GM23338 (cell line): ENCODE data around the gene TMEM154. TPM values are rescaled to one million over a fixed set of nuclear protein-coding genes. Genes with fewer than 3 reads are reported as not detected.

ENCODE experiments used
- ATAC-seq: fragments of 200-7000 bp; cut with Tn5 transposase; 3 replicates; pipeline ENCODE4 v1.9.1; 2020
- DNase-seq: peaks from one replicate; pipeline ENCODE4 v3.0.0-alpha.2; 2015; ENCODE audit warnings: low spot score
- H2AFZ ChIP-seq: fragments of 200-600 bp; sonication (generic); 2 replicates; pipeline ENCODE4 v1.8.0; 2016; ENCODE audit warnings: antibody characterized with exemption, mild to moderate bottlenecking, moderate library complexity
- H3F3A ChIP-seq: fragments of 200-600 bp; sonication (generic); replicated peaks from 2 replicates; pipeline ENCODE4 v1.8.0; 2017; ENCODE audit warnings: antibody characterized with exemption, mixed run types, low read depth
- H3K27ac ChIP-seq: fragments of 200-600 bp; sonication (generic); 2 replicates; pipeline ENCODE4 v1.6.1; 2016; ENCODE audit warnings: low read depth
- H3K27me3 ChIP-seq: fragments of 200-600 bp; sonication (generic); 2 replicates; pipeline ENCODE4 v1.8.0; 2016; ENCODE audit warnings: mild to moderate bottlenecking, mixed run types, moderate library complexity; ENCODE audit not compliant: insufficient read depth
- H3K36me3 ChIP-seq: fragments of 200-600 bp; sonication (generic); 2 replicates; pipeline ENCODE4 v1.8.0; 2016; ENCODE audit warnings: mild to moderate bottlenecking; ENCODE audit not compliant: insufficient read depth
- H3K4me1 ChIP-seq: fragments of 200-600 bp; sonication (generic); 2 replicates; pipeline ENCODE4 v1.8.0; 2016; ENCODE audit warnings: mild to moderate bottlenecking, moderate library complexity; ENCODE audit not compliant: insufficient read depth
- H3K4me2 ChIP-seq: fragments of 200-600 bp; sonication (generic); 2 replicates; pipeline ENCODE4 v1.7.1; 2017; ENCODE audit warnings: mixed run types
- H3K4me3 ChIP-seq: fragments of 200-600 bp; sonication (generic); 2 replicates; pipeline ENCODE4 v1.6.1; 2016; ENCODE audit warnings: mixed run types
- H3K79me2 ChIP-seq: fragments of 200-600 bp; sonication (generic); replicated peaks from 2 replicates; pipeline ENCODE4 v1.8.0; 2017; ENCODE audit warnings: mild to moderate bottlenecking; ENCODE audit not compliant: insufficient read depth
- H3K9me2 ChIP-seq: fragments of 200-600 bp; sonication (generic); 2 replicates; pipeline ENCODE4 v1.8.0; 2017; ENCODE audit not compliant: insufficient read depth
- H4K20me1 ChIP-seq: fragments of 200-600 bp; sonication (generic); replicated peaks from 2 replicates; pipeline ENCODE4 v1.8.0; 2017; ENCODE audit warnings: mild to moderate bottlenecking; ENCODE audit not compliant: insufficient read depth
- H3K27ac Mint-ChIP-seq: 2 replicates; pipeline ENCODE4 v1.8.0; 2020; ENCODE audit warnings: inconsistent platforms, mild to moderate bottlenecking, moderate library complexity, mixed read lengths
- H3K27me3 Mint-ChIP-seq: 3 replicates; pipeline ENCODE4 v1.8.0; 2022; ENCODE audit warnings: low read depth, mild to moderate bottlenecking, moderate library complexity, mixed read lengths, inconsistent platforms; ENCODE audit not compliant: insufficient read depth, poor library complexity
- H3K36me3 Mint-ChIP-seq: 3 replicates; pipeline ENCODE4 v1.8.0; 2021; ENCODE audit warnings: low read depth, mild to moderate bottlenecking, inconsistent platforms, moderate library complexity, mixed read lengths
- H3K4me1 Mint-ChIP-seq: 3 replicates; pipeline ENCODE4 v1.8.0; 2020; ENCODE audit warnings: mild to moderate bottlenecking, inconsistent platforms, mixed read lengths
- H3K4me3 Mint-ChIP-seq: 3 replicates; pipeline ENCODE4 v1.8.0; 2021; ENCODE audit warnings: moderate library complexity, mild to moderate bottlenecking, inconsistent platforms, mixed read lengths
- H3K9me3 Mint-ChIP-seq: 3 replicates; pipeline ENCODE4 v1.8.0; 2020; ENCODE audit warnings: moderate library complexity, mild to moderate bottlenecking, inconsistent platforms, mixed read lengths
- CREB1 ChIP-seq: fragments of 250-450 bp; sonication (Bioruptor Pico); IDR thresholded peaks from 2 replicates; pipeline ENCODE4 v1.5.0; 2020; ENCODE audit warnings: low read depth, mild to moderate bottlenecking, moderate library complexity
- CTCF ChIP-seq, 2 experiments: fragments of 200-600 bp in 1 of 2; sonication (generic) in 1 of 2; conservative IDR thresholded peaks; 2 replicates each; pipeline versions ENCODE4 v1.5.1 to v1.6.1; 2016 to 2017; ENCODE audit warnings: antibody characterized with exemption in 2 of 2, low read depth in 2 of 2, mild to moderate bottlenecking in 2 of 2, moderate library complexity in 1 of 2
- ETS1 ChIP-seq: IDR thresholded peaks from 2 replicates; pipeline ENCODE4 v1.6.1; 2016; ENCODE audit warnings: antibody characterized with exemption
- EZH2 ChIP-seq: fragments of 200-600 bp; sonication (generic); IDR thresholded peaks from one replicate; pipeline ENCODE4 v1.8.0; 2017; ENCODE audit warnings: antibody characterized with exemption, mild to moderate bottlenecking, low read depth; ENCODE audit not compliant: unreplicated experiment
- EZH2phosphoT487 ChIP-seq: fragments of 200-600 bp; sonication (generic); IDR thresholded peaks from one replicate; pipeline ENCODE4 v1.8.1; 2018; ENCODE audit warnings: antibody characterized with exemption; ENCODE audit not compliant: unreplicated experiment
- JUNB ChIP-seq: IDR thresholded peaks from one replicate; pipeline ENCODE4 v1.6.1; 2016; ENCODE audit warnings: antibody characterized with exemption; ENCODE audit not compliant: unreplicated experiment
- NANOG ChIP-seq: IDR thresholded peaks from 2 replicates; pipeline ENCODE4 v1.6.1; 2016; ENCODE audit warnings: antibody characterized with exemption, borderline replicate concordance
- POLR2AphosphoS5 ChIP-seq: IDR thresholded peaks from 2 replicates; pipeline ENCODE4 v1.6.1; 2016; ENCODE audit warnings: antibody characterized with exemption, low read depth
- STAT1 ChIP-seq: IDR thresholded peaks from one replicate; pipeline ENCODE4 v1.6.1; 2016; ENCODE audit warnings: antibody characterized with exemption; ENCODE audit not compliant: unreplicated experiment
- ZNF114 ChIP-seq: fragments of 250-450 bp; sonication (Bioruptor Pico); IDR thresholded peaks from 2 replicates; pipeline ENCODE4 v1.5.0; 2020; ENCODE audit warnings: mild to moderate bottlenecking, moderate library complexity
- ZNF331 ChIP-seq: fragments of 250-450 bp; sonication (Bioruptor Pico); IDR thresholded peaks from 2 replicates; pipeline ENCODE4 v1.5.0; 2020; ENCODE audit warnings: low read depth, mild to moderate bottlenecking, moderate library complexity
- polyA plus RNA-seq: library from polyadenylated mRNA; unstranded; fragments of >200 nt; fragmentation: Nextera tagmentation; extraction: Ambion mirVana; gene quantifications from 2 replicates; pipeline ENCODE4 v1.2.1, GENCODE V29; 2016
- total RNA-seq: library from RNA; depleted of rRNA; stranded (reverse); fragments of >200 nt; shearing (Covaris generic); gene quantifications from 2 replicates; pipeline ENCODE4 v1.2.3, GENCODE V29; 2014
- TF ChIP-seq, protein P1 (sequence below): fragments of 250-450 bp; sonication (Bioruptor Pico); IDR thresholded peaks from 2 replicates; pipeline ENCODE4 v1.5.0; 2020; ENCODE audit warnings: mild to moderate bottlenecking, moderate library complexity
- TF ChIP-seq, protein P2 (sequence below): IDR thresholded peaks from one replicate; pipeline ENCODE4 v1.6.1; 2018; ENCODE audit warnings: antibody characterized with exemption; ENCODE audit not compliant: unreplicated experiment

TMEM154 gene
- total and polyA plus RNA-seq, 2 experiments from 2014 or later: 1.0 to 1.7 TPM

- TF ChIP-seq EZH2phosphoT487: no peak
- no peak for TF ChIP-seq CTCF (conservative IDR thresholded peaks at IDR 0.05; ENCODE audit: low read depth in 2 of 2)
- TF ChIP-seq NANOG: no peak
- TF ChIP-seq, protein P1, sequence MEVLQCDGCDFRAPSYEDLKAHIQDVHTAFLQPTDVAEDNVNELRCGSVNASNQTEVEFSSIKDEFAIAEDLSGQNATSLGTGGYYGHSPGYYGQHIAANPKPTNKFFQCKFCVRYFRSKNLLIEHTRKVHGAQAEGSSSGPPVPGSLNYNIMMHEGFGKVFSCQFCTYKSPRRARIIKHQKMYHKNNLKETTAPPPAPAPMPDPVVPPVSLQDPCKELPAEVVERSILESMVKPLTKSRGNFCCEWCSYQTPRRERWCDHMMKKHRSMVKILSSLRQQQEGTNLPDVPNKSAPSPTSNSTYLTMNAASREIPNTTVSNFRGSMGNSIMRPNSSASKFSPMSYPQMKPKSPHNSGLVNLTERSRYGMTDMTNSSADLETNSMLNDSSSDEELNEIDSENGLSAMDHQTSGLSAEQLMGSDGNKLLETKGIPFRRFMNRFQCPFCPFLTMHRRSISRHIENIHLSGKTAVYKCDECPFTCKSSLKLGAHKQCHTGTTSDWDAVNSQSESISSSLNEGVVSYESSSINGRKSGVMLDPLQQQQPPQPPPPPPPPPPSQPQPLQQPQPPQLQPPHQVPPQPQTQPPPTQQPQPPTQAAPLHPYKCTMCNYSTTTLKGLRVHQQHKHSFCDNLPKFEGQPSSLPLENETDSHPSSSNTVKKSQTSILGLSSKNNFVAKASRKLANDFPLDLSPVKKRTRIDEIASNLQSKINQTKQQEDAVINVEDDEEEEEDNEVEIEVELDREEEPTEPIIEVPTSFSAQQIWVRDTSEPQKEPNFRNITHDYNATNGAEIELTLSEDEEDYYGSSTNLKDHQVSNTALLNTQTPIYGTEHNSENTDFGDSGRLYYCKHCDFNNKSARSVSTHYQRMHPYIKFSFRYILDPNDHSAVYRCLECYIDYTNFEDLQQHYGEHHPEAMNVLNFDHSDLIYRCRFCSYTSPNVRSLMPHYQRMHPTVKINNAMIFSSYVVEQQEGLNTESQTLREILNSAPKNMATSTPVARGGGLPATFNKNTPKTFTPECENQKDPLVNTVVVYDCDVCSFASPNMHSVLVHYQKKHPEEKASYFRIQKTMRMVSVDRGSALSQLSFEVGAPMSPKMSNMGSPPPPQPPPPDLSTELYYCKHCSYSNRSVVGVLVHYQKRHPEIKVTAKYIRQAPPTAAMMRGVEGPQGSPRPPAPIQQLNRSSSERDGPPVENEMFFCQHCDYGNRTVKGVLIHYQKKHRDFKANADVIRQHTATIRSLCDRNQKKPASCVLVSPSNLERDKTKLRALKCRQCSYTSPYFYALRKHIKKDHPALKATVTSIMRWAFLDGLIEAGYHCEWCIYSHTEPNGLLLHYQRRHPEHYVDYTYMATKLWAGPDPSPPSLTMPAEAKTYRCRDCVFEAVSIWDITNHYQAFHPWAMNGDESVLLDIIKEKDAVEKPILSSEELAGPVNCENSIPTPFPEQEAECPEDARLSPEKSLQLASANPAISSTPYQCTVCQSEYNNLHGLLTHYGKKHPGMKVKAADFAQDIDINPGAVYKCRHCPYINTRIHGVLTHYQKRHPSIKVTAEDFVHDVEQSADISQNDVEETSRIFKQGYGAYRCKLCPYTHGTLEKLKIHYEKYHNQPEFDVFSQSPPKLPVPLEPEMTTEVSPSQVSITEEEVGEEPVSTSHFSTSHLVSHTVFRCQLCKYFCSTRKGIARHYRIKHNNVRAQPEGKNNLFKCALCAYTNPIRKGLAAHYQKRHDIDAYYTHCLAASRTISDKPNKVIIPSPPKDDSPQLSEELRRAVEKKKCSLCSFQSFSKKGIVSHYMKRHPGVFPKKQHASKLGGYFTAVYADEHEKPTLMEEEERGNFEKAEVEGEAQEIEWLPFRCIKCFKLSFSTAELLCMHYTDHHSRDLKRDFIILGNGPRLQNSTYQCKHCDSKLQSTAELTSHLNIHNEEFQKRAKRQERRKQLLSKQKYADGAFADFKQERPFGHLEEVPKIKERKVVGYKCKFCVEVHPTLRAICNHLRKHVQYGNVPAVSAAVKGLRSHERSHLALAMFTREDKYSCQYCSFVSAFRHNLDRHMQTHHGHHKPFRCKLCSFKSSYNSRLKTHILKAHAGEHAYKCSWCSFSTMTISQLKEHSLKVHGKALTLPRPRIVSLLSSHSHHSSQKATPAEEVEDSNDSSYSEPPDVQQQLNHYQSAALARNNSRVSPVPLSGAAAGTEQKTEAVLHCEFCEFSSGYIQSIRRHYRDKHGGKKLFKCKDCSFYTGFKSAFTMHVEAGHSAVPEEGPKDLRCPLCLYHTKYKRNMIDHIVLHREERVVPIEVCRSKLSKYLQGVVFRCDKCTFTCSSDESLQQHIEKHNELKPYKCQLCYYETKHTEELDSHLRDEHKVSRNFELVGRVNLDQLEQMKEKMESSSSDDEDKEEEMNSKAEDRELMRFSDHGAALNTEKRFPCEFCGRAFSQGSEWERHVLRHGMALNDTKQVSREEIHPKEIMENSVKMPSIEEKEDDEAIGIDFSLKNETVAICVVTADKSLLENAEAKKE (CRISPR knock-in tag): no peak
- TF ChIP-seq ZNF114 (CRISPR knock-in tag): no peak
- TF ChIP-seq CREB1 (CRISPR knock-in tag): no peak
- no peak for TF ChIP-seq ETS1
- no peak for TF ChIP-seq JUNB
- TF ChIP-seq, protein P2, sequence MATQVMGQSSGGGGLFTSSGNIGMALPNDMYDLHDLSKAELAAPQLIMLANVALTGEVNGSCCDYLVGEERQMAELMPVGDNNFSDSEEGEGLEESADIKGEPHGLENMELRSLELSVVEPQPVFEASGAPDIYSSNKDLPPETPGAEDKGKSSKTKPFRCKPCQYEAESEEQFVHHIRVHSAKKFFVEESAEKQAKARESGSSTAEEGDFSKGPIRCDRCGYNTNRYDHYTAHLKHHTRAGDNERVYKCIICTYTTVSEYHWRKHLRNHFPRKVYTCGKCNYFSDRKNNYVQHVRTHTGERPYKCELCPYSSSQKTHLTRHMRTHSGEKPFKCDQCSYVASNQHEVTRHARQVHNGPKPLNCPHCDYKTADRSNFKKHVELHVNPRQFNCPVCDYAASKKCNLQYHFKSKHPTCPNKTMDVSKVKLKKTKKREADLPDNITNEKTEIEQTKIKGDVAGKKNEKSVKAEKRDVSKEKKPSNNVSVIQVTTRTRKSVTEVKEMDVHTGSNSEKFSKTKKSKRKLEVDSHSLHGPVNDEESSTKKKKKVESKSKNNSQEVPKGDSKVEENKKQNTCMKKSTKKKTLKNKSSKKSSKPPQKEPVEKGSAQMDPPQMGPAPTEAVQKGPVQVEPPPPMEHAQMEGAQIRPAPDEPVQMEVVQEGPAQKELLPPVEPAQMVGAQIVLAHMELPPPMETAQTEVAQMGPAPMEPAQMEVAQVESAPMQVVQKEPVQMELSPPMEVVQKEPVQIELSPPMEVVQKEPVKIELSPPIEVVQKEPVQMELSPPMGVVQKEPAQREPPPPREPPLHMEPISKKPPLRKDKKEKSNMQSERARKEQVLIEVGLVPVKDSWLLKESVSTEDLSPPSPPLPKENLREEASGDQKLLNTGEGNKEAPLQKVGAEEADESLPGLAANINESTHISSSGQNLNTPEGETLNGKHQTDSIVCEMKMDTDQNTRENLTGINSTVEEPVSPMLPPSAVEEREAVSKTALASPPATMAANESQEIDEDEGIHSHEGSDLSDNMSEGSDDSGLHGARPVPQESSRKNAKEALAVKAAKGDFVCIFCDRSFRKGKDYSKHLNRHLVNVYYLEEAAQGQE: no peak
- TF ChIP-seq ZNF331 (CRISPR knock-in tag): no peak
- TF ChIP-seq EZH2: no peak
- no peak for TF ChIP-seq STAT1
- TF ChIP-seq POLR2AphosphoS5: no peak
- no peaks in the 10 kb centered on the region for H3K27me3 Mint-ChIP-seq
- Histone ChIP-seq H3K27me3 (no peaks in the 10 kb centered on the region), H3F3A (no peaks in the 10 kb centered on the region), H2AFZ (0 out of 2 replicates have a peak overlapping the region, but pooled peaks have one; percentile 2), H3K9me2 (no peaks in the 10 kb centered on the region), H3K36me3 (no peaks in the 10 kb centered on the region), H4K20me1 (no peaks in the 10 kb centered on the region), H3K27ac (no peak overlapping the region), H3K79me2 (no peaks in the 10 kb centered on the region), H3K4me3 (no peak overlapping the region), H3K4me1 (peaks cover 10% of the 10 kb centered on the region), H3K4me2 (no peak overlapping the region)
- H3K27ac Mint-ChIP-seq: no peak overlapping the region
- H3K9me3 Mint-ChIP-seq: no peaks in the 10 kb centered on the region
- H3K4me1 Mint-ChIP-seq: peaks cover 17% of the 10 kb centered on the region
- peak; percentile 86 for ATAC-seq
- no peak overlapping the region for H3K4me3 Mint-ChIP-seq
- no peaks in the 10 kb centered on the region for H3K36me3 Mint-ChIP-seq
- DNase-seq: peak; percentile 37
Measured at GRCh38 chr4:152633118-152633517, 46.7 kb downstream of the TMEM154 start.
